ENCODE data around the gene TNIP2.

Gene TNIP2

DNA sequence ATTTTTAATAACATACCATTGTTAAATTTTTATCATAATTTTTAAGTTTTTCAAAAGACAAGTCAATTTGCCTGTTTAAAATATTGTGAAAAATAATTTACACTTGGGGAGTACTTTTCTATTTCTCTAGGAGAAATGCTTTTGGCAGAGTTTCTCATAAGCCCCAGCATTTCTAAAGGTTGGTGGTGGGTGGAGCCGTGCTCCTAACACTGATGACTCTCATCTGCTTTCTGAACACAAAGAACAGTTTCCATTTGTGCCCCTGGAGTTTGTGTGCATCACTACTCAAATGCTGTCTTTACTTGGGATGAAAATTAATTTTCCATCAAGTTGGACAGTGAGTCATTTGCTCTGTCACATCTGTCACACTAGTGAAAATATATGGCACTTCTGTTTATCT lies 57.6 kb downstream of the TNIP2 start:
- no peak for DNase-seq (ENCODE audit: low read depth)
- TF ChIP-seq, protein P1, sequence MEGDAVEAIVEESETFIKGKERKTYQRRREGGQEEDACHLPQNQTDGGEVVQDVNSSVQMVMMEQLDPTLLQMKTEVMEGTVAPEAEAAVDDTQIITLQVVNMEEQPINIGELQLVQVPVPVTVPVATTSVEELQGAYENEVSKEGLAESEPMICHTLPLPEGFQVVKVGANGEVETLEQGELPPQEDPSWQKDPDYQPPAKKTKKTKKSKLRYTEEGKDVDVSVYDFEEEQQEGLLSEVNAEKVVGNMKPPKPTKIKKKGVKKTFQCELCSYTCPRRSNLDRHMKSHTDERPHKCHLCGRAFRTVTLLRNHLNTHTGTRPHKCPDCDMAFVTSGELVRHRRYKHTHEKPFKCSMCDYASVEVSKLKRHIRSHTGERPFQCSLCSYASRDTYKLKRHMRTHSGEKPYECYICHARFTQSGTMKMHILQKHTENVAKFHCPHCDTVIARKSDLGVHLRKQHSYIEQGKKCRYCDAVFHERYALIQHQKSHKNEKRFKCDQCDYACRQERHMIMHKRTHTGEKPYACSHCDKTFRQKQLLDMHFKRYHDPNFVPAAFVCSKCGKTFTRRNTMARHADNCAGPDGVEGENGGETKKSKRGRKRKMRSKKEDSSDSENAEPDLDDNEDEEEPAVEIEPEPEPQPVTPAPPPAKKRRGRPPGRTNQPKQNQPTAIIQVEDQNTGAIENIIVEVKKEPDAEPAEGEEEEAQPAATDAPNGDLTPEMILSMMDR (IDR thresholded peaks at IDR 0.05; ENCODE audit: low read length, missing control alignments) = no peak
- H3K4me3 ChIP-seq (replicated peaks; ENCODE audit: low read depth, low read length) = no peak overlapping the region

DNA sequence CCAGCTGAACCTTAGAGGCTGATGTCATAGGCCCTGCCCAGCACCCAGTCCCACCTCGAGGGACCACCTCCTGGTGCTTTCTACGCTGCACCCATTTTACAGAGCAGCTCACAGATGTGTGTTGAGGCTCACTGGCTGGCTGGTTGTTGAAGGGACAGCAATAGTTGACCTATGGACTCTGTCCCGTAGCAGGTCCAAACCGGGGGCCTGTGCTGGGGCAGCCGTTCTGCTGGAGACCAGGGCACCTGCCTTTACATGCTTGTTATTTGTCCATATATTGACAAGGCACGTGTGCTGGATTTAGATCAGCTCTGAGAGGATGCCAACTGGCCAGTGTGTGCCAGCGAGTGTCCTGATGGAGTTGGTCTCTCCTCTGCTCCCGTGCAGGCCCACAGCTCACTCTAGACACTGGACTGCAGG lies 58.1 kb downstream of the TNIP2 start:
- TF ChIP-seq, protein P1 (IDR thresholded peaks at IDR 0.05; ENCODE audit: low read length, missing control alignments) = no peak
- H3K4me3 ChIP-seq (replicated peaks; ENCODE audit: low read depth, low read length) = no peak overlapping the region
- DNase-seq (ENCODE audit: low read depth) = no peak

DNA sequence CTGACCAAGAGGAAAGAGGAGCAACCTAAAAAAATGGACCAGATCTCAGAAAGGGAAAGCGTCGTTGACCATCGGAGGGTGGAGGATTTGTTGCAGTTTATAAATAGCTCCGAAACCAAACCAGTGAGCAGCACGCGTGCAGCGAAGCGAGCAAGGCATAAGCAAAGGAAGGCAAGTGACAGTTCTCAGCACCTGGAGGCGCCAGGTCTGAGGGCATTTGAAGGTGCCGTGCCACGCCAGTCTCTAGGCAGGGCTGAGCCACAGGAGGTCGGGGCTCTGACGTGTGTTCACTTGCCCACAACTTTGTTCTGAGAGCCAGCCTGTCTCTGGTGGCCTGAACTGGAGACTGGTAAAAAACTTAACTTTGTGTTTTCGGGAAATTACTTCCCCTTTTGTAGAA lies 59.7 kb downstream of the TNIP2 start:
- TF ChIP-seq, protein P1 (IDR thresholded peaks at IDR 0.05; ENCODE audit: low read length, missing control alignments) = no peak
- H3K4me3 ChIP-seq (replicated peaks; ENCODE audit: low read depth, low read length) = no peak overlapping the region

DNA sequence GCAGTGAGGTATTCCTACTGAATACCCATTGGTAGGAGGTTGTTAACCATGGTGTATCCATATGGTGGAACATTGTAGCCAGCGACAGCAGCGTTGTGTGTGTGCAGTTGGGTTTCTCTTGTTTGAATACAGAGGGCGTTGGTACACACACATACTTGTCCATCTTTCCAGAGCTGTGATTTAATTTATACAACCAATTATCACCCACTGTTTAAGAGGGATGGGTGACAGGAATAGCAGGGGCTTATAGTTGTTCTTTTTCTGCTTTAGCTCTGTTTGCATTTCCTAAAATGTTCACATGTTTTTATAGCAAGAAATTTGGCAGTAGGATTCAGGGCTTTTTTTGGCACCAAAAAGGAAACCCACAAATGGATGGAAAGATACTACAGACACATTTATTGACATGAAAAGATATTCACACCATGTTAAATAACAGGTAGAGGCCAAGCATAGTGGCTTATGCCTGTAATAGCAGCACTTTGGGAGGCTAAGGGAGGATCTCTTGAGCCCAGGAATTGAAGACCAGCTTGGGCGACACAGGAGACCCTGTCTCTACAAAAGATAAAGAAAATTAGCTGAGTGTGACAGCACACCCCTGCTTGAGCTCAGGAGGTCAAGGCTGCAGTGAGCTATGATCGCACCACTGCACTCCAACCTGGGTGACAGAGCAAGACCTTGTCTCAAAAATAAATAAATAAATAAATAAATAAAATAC lies 60.6 kb downstream of the TNIP2 start:
- no peak for DNase-seq (ENCODE audit: low read depth)
- TF ChIP-seq, protein P1 (IDR thresholded peaks at IDR 0.05; ENCODE audit: low read length, missing control alignments) = no peak
- H3K4me3 ChIP-seq (replicated peaks; ENCODE audit: low read depth, low read length) = no peak overlapping the region

More for the DNA sequence above, 59.7 kb downstream of the TNIP2 start:
- no peak for DNase-seq (ENCODE audit: low read depth)

DNA sequence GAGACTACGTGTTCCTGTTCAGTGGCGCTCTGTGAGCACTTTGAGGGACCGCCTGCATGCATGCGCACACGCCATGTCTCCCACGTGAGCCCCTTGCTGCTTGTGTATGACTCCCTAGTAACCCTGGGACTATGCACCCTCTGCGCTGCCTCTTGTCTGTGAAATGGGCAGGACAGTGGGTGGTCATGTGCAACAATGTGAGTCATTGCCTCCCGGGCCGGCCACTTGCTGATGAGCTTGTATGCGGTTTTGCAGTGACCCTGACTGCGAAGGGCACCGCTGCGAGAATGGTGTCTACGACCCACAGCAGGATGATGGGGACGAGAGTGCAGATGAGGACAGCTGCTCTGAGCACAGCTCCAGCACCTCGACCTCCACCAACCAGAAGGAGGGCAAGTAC lies 61.4 kb downstream of the TNIP2 start:
- TF ChIP-seq, protein P1 (IDR thresholded peaks at IDR 0.05; ENCODE audit: low read length, missing control alignments) = no peak
- no peak overlapping the region for H3K4me3 ChIP-seq (replicated peaks; ENCODE audit: low read depth, low read length)
- no peak for DNase-seq (ENCODE audit: low read depth)

DNA sequence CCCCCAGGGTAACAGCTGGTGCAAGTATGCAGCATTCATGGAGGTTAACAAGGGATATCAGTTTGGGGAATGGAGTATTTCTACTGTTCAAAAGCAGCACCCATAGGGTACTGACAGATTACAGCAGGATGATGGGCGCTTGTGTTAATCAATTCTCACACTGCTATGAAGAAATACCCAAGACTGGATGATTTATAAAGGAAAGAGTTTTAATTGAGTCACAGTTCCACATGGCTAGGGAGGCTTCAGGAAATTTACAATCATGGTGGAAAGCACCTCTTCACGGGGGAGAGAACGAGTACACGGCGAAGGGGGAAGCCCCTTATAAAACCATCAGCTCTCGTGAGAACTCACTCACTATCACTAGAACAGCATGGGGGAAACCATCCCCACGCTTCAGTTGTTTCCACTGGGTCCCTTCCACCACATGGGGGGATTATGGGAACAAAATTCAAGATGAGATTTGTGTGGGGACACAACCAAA lies 64.1 kb downstream of the TNIP2 start:
- DNase-seq (ENCODE audit: low read depth) = no peak
- TF ChIP-seq, protein P1 (IDR thresholded peaks at IDR 0.05; ENCODE audit: low read length, missing control alignments) = no peak
- H3K4me3 ChIP-seq (replicated peaks; ENCODE audit: low read depth, low read length) = no peak overlapping the region

Data from fibroblast of pulmonary artery (primary cell).